Mesenchymal stem cell (in vitro differentiated cells and primary cell): ENCODE measurements around the gene GPR137B.

Experiments
- DNase-seq: peaks from one replicate; pipeline ENCODE4 v3.0.0-alpha.2; 2013
- H2AFZ ChIP-seq: one replicate; pipeline ENCODE4 v1.6.1; 2013; ENCODE audit warnings: low read depth, mild to moderate bottlenecking, control low read depth, inconsistent platforms, low read length, moderate library complexity
- H2AK5ac ChIP-seq: 2 replicates; pipeline ENCODE4 v1.6.1; 2013; ENCODE audit warnings: low read length, moderate library complexity, mild to moderate bottlenecking, inconsistent platforms; ENCODE audit not compliant: severe bottlenecking
- H2BK120ac ChIP-seq: one replicate; pipeline ENCODE4 v1.6.1; 2013; ENCODE audit warnings: low read depth, mild to moderate bottlenecking, inconsistent platforms, low read length, moderate library complexity
- H2BK12ac ChIP-seq, 2 experiments: one replicate each; pipeline ENCODE4 v1.6.1; 2013; ENCODE audit warnings: inconsistent platforms in 2 of 2, low read length in 2 of 2, mild to moderate bottlenecking in 2 of 2, moderate library complexity in 2 of 2, control low read depth in 1 of 2
- H2BK15ac ChIP-seq: one replicate; pipeline ENCODE4 v1.6.1; 2013; ENCODE audit warnings: mild to moderate bottlenecking, low read depth, inconsistent platforms; ENCODE audit not compliant: poor library complexity, severe bottlenecking
- H2BK5ac ChIP-seq: 2 replicates; pipeline ENCODE4 v1.6.1; 2013; ENCODE audit warnings: low read depth, mild to moderate bottlenecking, low read length, control low read depth, inconsistent platforms; ENCODE audit not compliant: poor library complexity, severe bottlenecking
- H3K14ac ChIP-seq, 2 experiments: one replicate each; pipeline ENCODE4 v1.6.1; 2013; ENCODE audit warnings: inconsistent platforms in 2 of 2, low read length in 2 of 2, control low read depth in 1 of 2, mild to moderate bottlenecking in 1 of 2, moderate library complexity in 1 of 2
- H3K18ac ChIP-seq, 2 experiments: one replicate each; pipeline ENCODE4 v1.6.1; 2013; ENCODE audit warnings: inconsistent platforms in 2 of 2, low read length in 2 of 2, control low read depth in 1 of 2, low read depth in 1 of 2, mild to moderate bottlenecking in 1 of 2
- H3K23ac ChIP-seq, 2 experiments: one replicate each; pipeline ENCODE4 v1.6.1; 2013; ENCODE audit warnings: inconsistent platforms in 2 of 2, low read length in 2 of 2, mild to moderate bottlenecking in 2 of 2, moderate library complexity in 2 of 2, control low read depth in 1 of 2
- H3K27ac ChIP-seq: 2 replicates; pipeline ENCODE4 v1.5.1; 2013; ENCODE audit warnings: mild to moderate bottlenecking, moderate library complexity, low read length, control low read depth, inconsistent platforms; ENCODE audit not compliant: poor library complexity, severe bottlenecking
- H3K27me3 ChIP-seq, 2 experiments: 2 replicates each; pipeline versions ENCODE4 v1.6.1 to v1.7.0; 2013; ENCODE audit warnings: low read length in 2 of 2, mild to moderate bottlenecking in 2 of 2, moderate library complexity in 2 of 2, control low read depth in 1 of 2, inconsistent platforms in 1 of 2; ENCODE audit not compliant: control insufficient read depth in 1 of 2, insufficient read depth in 1 of 2
- H3K36me3 ChIP-seq, 2 experiments: 2 replicates each; pipeline versions ENCODE4 v1.6.1 to v1.7.0; 2013; ENCODE audit warnings: low read length in 2 of 2, control low read depth in 1 of 2, inconsistent platforms in 1 of 2, low read depth in 1 of 2, mild to moderate bottlenecking in 1 of 2; ENCODE audit not compliant: insufficient read depth in 2 of 2, control insufficient read depth in 1 of 2
- H3K4ac ChIP-seq, 2 experiments: one replicate each; pipeline ENCODE4 v1.6.1; 2013; ENCODE audit warnings: inconsistent platforms in 2 of 2, low read length in 2 of 2, mild to moderate bottlenecking in 2 of 2, moderate library complexity in 2 of 2, control low read depth in 1 of 2, low read depth in 1 of 2
- H3K4me1 ChIP-seq: 2 replicates; pipeline ENCODE4 v1.6.1; 2013; ENCODE audit warnings: low read depth, low read length, control low read depth; ENCODE audit not compliant: control insufficient read depth, insufficient read depth
- H3K4me2 ChIP-seq: 2 replicates; pipeline ENCODE4 v1.6.1; 2013; ENCODE audit warnings: low read length, mild to moderate bottlenecking, inconsistent platforms; ENCODE audit not compliant: poor library complexity, severe bottlenecking
- H3K4me3 ChIP-seq, 2 experiments: 2 replicates each; pipeline versions ENCODE4 v1.5.1 to v1.7.0; 2013; ENCODE audit warnings: low read length in 2 of 2, mild to moderate bottlenecking in 2 of 2, control low read depth in 1 of 2, low read depth in 1 of 2; ENCODE audit not compliant: insufficient read depth in 1 of 2
- H3K79me1 ChIP-seq: replicated peaks from 2 replicates; pipeline ENCODE4 v1.6.1; 2013; ENCODE audit warnings: mild to moderate bottlenecking, control low read depth, low read length, inconsistent platforms; ENCODE audit not compliant: poor library complexity, severe bottlenecking
- H3K9ac ChIP-seq: 2 replicates; pipeline ENCODE4 v1.7.0; 2013; ENCODE audit warnings: mild to moderate bottlenecking, low read length, moderate library complexity
- H3K9me3 ChIP-seq: 2 replicates; pipeline ENCODE4 v1.7.0; 2013; ENCODE audit warnings: mild to moderate bottlenecking, low read length; ENCODE audit not compliant: control insufficient read depth
- H4K8ac ChIP-seq: one replicate; pipeline ENCODE4 v1.6.1; 2013; ENCODE audit warnings: inconsistent platforms, mild to moderate bottlenecking, low read length, moderate library complexity
- H4K91ac ChIP-seq: one replicate; pipeline ENCODE4 v1.6.1; 2013; ENCODE audit warnings: mild to moderate bottlenecking, low read length, inconsistent platforms
- WGBS: methylation state at CpG from one replicate; pipeline ENCODE4 v1.1.7; 2013; ENCODE audit warnings: mixed read lengths; 5-methylcytosine and 5-hydroxymethylcytosine counted together

GPR137B gene

GRCh38 chr1:236163463-236164153, 21.3 kb downstream of the GPR137B start:
- H3K36me3 ChIP-seq, result peaks cover 5 to 20% of the 10 kb centered on the region in 2 experiments
- no peak overlapping the region for H2AFZ ChIP-seq
- H3K4me3 ChIP-seq, result no peak overlapping the region
- no peak overlapping the region for H2BK120ac ChIP-seq
- no peak overlapping the region for H3K23ac ChIP-seq
- H3K27me3 ChIP-seq, result no peaks in the 10 kb centered on the region
- no peak overlapping the region for H3K4ac ChIP-seq
- H2BK12ac ChIP-seq, result no peak overlapping the region
- H4K91ac ChIP-seq, result peak overlapping the region; percentile 64
- H2BK5ac ChIP-seq, result no peak overlapping the region
- DNase-seq, result no peak
- H3K18ac ChIP-seq, result no peak overlapping the region
- H3K14ac ChIP-seq, result no peak overlapping the region
- peaks cover 21% of the 10 kb centered on the region for H3K9me3 ChIP-seq
- 86% methylated on average over 6 of the region's 6 CpGs for WGBS
- no peak overlapping the region for H2AK5ac ChIP-seq
- peaks cover 9% of the 10 kb centered on the region for H3K4me1 ChIP-seq
- no peak overlapping the region for H4K8ac ChIP-seq
- H2BK15ac ChIP-seq, result no peak overlapping the region
- H3K79me1 ChIP-seq, result peaks cover 42% of the 10 kb centered on the region
- no peak overlapping the region for H3K4me2 ChIP-seq
- no peak overlapping the region for H3K27ac ChIP-seq
- H3K9ac ChIP-seq, result no peak overlapping the region

DNA sequence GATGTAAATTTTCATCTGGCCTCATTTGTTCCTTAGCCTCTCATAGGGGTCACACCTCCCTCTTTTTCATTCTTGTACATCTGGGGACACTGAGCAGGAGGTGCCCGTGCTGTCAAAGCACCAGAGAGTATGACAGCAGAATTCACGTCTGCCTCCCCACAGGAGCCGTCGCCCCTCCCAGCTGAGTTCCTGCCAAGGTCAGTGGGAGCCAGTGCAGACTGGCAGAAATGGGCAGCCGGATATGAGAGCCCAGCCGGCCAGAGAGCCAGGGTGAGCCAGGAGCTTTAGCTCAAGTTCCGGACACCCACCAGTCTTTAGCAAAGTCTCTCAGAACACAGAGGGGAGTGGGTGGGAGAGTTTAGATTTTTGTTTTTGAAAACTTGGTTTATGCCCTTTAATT, 21.9 kb downstream of the GPR137B start:
- Histone ChIP-seq H3K4me2 (no peak overlapping the region), H3K9ac (no peak overlapping the region), H3K27me3 (no peaks in the 10 kb centered on the region), H4K8ac (no peak overlapping the region), H2BK5ac (no peak overlapping the region), H3K18ac (no peak overlapping the region), H3K14ac (no peak overlapping the region), H3K4ac (no peak overlapping the region), H3K36me3 (peaks cover 5 to 24% of the 10 kb centered on the region in 2 experiments), H3K9me3 (peaks cover 21% of the 10 kb centered on the region), H3K79me1 (peaks cover 42% of the 10 kb centered on the region), H2BK120ac (no peak overlapping the region), H3K23ac (no peak overlapping the region), H3K4me1 (peaks cover 14% of the 10 kb centered on the region), H2AFZ (no peak overlapping the region), H3K27ac (no peak overlapping the region), H2BK12ac (no peak overlapping the region), H3K4me3 (no peak overlapping the region), H2BK15ac (no peak overlapping the region), H4K91ac (no peak overlapping the region), H2AK5ac (no peak overlapping the region)
- 93% methylated on average over 7 of the region's 7 CpGs for WGBS
- DNase-seq, result no peak

- Histone ChIP-seq H4K91ac (no peak overlapping the region), H2BK5ac (no peak overlapping the region), H3K79me1 (peaks cover 40% of the 10 kb centered on the region), H3K14ac (no peak overlapping the region), H3K27ac (no peak overlapping the region), H2AK5ac (no peak overlapping the region), H3K23ac (no peak overlapping the region), H3K4me2 (no peak overlapping the region), H3K27me3 (no peaks in the 10 kb centered on the region), H3K18ac (no peak overlapping the region), H3K9ac (no peak overlapping the region), H2AFZ (no peak overlapping the region), H2BK12ac (no peak overlapping the region), H3K9me3 (peaks cover 21% of the 10 kb centered on the region), H4K8ac (no peak overlapping the region), H2BK15ac (no peak overlapping the region), H3K4me1 (peaks cover 14% of the 10 kb centered on the region), H2BK120ac (no peak overlapping the region), H3K36me3 (peaks cover 5 to 26% of the 10 kb centered on the region in 2 experiments), H3K4ac (no peak overlapping the region), H3K4me3 (no peak overlapping the region)
- WGBS, result 98% methylated on average over 10 of the region's 10 CpGs
- no peak for DNase-seq
Observed at GRCh38 chr1:236165238-236165981, 23.1 kb downstream of the GPR137B start.

GRCh38 chr1:236166041-236166440, 23.7 kb downstream of the GPR137B start:
- H3K36me3 ChIP-seq, result peaks cover 5 to 24% of the 10 kb centered on the region in 2 experiments
- no peak overlapping the region for H3K4ac ChIP-seq
- H3K4me1 ChIP-seq, result peaks cover 14% of the 10 kb centered on the region
- H3K18ac ChIP-seq, result no peak overlapping the region
- H3K14ac ChIP-seq, result no peak overlapping the region
- no peaks in the 10 kb centered on the region for H3K27me3 ChIP-seq
- 95% methylated on average over 4 of the region's 6 CpGs for WGBS
- peaks cover 19% of the 10 kb centered on the region for H3K9me3 ChIP-seq
- no peak overlapping the region for H2AFZ ChIP-seq
- H2BK120ac ChIP-seq, result no peak overlapping the region
- H3K27ac ChIP-seq, result no peak overlapping the region
- no peak overlapping the region for H3K9ac ChIP-seq
- H2BK12ac ChIP-seq, result no peak overlapping the region
- H3K23ac ChIP-seq, result no peak overlapping the region
- no peak overlapping the region for H2BK5ac ChIP-seq
- no peak overlapping the region for H2BK15ac ChIP-seq
- H3K4me2 ChIP-seq, result no peak overlapping the region
- no peak overlapping the region for H4K8ac ChIP-seq
- H4K91ac ChIP-seq, result no peak overlapping the region
- no peak overlapping the region for H3K4me3 ChIP-seq
- H3K79me1 ChIP-seq, result peaks cover 42% of the 10 kb centered on the region
- no peak overlapping the region for H2AK5ac ChIP-seq
- no peak for DNase-seq
